ENCODE measurements around the gene CSNK2A3.

DNA sequence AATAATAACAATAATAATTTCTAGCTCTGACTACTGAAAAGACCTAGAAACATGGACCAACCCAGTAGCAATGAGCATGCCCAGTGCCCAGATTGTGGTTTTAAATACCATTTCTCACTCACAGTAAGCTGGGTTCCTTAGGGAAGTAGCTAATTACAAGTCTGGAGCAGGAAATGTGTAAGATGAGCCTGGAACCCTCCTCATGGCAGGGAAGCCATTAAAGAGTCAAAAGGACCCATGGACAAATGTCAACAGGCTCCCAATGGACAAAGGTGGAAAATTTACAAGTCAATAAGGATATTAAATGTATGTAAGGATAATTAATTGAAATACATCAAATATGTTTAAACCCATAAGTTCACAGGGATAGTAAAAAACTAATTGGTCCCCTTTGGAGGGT is 10.6 kb upstream of the CSNK2A3 start:
- TF ChIP-seq POLR2A (IDR thresholded peaks at IDR 0.05) (no peak), CTCF (IDR thresholded peaks at IDR 0.05) (no peak)
